Anterior cingulate cortex (tissue), 58 donors: Measurements from ENCODE around the gene RANBP1.

ENCODE experiments used
- DNase-seq, 58 donors: peaks; one replicate each; lab custom pipeline; 2025; lab: John Stamatoyannopoulos, UW

RANBP1 gene

DNA sequence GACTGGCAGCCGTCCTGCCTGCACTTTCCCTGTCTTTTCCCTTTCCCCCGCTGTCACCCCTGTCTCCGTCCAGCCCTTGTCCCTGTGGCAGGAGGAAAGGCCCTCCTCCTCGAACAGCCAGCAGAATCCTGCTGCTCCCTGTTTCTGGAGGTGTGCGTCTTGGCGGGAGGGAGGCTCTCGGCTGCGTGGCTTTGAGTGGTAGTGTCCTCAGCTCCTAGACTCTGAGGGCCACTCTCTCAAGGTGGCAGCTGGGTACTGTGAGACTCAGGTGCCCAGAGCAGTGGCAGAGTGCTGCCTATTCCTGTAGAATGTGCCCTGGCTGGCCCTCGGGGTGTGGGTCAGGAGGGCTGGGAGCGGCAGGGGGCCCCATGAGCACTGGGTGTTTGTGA lies 9.1 kb upstream of the RANBP1 start:
- DNase-seq, result no peak

DNA sequence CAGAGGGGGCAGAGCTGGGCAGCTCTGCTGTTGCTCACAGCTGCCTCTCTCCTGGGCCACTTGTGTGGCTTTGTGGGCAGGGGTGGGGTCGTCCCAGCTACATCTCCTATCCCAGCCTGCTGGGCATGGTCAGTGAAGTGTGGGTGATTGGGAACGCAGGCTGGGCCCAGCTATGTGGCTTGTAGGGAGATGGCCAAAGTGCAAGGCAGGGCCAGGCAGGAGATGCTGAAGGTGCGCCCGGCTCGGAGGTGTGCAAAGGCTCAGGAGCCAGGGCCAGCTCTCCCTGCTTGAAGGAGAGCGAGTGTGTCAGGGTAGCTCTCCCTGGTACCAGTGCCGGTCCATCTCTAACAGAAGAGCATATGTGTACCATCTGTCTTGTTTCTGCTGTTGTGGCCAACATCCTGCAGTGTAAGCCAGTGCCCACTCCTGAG lies 8.4 kb upstream of the RANBP1 start:
- DNase-seq, result no peak

DNA sequence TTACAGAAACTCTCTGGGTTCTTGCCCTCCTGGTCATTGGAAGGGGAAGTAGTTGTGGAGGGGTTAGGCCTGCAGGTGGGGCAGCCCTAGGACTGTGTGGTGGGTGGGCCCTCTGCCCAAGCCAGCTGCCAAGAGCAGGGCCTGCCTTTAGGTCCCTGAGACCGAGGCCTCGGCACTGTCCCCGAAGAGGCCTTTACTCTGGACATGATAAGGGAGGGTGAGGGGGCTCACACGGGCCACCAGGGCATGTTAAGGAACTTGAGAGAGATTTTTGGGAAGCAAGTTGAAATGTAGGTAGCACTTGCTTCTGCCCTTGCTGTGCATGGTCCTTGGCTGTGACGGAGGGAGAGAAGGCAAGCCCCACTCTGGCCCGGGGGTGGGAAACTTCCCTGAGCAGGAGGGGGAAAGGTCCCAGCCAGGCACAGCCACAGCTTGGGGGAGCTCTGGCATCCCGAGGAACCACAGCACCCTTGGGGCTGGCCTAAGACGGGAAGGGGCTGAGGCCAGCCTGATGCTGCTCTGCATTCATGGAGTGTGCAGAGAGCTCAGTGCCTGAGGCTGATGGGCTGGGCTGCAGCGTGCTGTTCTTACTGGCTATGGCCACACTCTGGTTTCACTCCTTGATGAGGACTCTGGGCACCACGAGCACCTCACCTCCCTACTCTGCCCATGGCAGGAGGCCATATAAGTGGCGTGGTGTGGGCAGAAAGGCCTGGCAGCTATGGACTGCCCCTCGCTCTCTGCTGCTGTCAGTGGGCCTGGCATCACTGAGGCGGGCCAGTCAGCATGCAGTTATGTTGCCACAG lies 7.8 kb upstream of the RANBP1 start:
- DNase-seq, result no peak

DNA sequence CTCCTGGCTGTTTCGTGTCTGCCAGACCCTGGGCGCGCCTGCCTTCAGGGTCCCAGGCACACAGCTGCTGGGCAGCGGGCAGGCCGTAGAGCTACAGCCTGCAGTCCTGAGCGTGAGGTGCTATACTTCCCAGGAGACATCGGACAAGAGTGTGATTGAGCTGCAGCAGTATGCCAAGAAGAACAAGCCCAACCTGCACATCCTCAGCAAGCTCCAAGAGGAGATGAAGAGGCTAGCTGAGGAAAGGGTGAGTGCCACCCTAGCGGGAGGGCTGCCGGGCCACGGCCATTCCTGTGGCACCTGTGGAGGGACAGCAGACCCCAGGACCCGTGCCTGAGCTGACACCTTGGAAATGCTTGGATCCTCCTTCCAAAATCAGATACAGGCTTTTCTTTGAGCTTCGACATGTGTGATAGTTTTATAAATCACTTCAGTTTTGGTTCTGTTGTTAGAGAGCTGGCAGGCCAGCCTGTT lies 7.1 kb upstream of the RANBP1 start:
- DNase-seq, result no peak

DNA sequence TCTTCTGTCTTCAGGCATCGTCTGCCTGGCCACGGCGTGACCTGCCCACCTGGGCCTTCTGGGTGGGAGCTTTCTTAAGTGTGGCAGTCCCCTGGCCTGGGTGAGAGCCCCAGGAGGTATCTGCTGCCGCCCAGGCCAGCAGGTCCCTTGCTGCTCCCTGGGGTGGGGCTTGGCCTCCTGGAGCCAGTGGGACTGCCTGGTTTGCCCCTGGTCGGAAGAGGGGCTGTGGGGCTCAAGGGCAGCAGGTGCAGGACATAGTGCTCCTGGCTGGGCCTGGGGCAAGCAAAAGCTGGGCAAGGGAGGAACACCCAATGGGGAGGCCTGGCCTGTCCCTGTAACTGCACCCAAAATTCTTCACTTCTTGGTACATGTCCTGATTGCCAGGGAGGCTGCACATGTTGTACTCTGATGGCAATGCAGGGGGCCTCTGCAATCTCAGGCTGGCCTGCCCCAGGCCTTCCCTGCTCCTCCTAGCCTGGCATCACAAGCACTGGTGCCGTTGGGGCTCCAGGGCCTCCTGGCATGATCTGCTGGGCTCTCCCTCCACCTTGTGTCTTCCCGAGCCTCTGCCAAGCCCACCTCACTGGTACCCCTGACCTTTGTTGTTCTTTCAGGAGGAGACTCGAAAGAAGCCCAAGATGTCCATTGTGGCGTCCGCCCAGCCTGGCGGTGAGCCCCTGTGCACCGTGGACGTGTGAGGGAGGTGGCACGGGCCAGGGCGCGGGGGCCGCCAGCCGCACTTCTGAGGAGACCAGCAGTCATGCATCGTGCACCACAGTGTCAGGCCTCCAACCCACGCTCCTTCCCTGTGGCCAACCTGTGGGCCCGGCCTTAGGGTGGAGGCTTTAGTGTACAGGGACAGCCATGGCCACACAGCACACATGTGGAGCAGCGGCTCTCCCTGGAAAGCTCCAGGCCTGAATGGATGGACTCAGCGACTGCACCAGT lies 6.2 kb upstream of the RANBP1 start:
- no peak for DNase-seq

DNA sequence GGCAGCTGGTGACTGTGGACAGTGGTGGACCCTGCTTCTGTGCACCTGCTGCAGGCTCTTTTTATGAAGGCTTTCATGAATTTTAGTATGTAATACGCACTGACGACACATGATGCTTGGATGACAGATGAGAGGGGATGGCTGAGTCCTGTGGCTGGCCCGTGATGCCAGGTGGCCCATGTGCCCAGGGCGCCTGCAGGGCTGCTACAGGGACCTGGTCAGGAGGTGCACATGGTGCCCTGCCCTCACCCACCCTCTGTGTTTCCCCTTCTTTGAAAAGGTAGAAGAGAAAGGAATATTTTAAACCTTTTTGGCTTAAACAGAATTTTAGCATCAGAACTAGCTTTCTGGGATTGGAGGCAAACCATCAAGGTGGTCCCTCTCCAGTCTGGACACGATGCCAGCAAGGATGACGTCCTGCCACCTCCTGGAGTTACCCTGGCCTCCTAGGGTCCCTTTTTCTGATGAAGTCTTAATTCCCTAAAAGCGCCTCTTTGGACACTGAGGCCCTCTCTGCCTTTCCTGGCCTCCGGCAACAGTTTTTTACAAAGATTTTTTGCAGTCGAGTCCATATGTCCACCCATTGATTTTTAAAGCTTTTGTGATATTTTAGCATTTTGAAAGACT lies 5.4 kb upstream of the RANBP1 start:
- DNase-seq, result no peak

DNA sequence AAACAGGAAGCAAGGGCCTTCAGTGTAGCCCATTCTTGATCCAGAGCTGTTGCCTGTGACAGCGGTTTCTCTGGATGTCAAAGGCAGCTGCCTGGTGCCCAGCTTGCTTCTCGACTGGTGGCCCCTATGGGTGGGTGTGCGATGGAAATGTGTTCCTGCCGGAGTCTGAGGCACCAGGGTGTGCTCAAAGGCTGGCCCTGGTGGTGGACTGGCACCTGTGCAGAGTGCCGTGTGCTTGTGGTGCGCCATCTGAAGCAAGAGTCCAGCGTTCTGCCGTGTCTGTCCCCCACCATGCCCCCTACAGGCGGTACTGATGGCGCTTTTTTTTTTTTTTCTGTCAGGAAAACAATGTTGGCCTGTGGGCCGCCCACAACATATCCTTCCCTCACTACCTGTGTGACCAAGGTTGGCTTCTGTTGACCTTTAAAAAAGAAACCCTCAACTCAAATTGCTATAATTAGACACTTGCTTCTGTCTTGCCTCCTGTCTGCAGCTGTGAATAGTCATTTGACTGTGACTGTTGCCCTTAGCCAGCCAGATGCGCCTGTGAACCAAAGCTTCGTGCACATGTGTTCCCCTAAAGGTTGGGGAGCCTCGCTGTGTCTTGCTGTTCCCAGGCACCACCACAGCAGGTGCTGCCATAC lies 4.7 kb upstream of the RANBP1 start:
- DNase-seq, result no peak

DNA sequence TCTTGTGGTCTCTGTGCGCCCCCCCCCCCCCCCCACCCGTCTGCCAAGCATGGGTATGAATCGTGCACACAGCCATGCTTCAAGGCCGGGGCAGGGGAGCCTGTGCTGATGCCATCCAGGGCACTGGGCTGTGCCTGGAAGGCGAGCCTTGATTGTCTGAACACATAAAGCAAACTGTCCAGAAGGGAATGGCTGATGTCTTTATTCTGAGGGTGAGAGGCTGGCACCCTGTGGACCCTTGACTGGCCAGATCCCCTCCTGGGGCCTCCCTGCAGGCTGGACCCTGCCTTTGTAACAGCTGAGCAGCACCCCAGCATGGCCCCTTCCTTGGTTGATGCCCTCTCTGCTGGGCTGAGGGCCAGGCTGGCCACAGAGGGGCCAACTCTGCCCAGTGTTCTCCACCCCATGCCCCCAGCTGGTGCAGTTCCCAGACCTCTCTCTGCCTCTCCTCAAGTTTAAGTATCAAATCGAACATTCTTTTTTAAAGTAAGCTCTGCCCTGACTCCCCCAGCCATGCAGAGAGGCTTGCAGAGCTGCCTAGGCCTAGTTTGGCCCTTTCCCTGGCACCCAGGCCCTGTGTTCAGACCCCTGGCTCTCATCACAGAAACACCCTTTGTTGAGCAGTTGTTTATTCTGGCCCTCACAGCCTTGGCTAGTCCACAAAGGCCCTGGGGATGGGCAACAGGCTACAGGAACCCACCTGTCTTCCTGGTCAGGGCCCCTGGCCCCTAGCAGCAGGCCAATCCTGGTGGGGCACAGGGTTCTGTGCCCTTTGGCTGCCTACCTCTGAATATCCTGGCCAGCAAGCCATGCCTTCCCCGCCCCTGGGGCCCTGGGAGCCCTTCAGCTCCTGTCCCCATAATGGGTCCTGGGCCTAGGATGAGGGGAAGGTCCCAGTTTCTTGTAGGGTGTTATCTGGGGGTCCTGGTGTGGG lies 3.9 kb upstream of the RANBP1 start:
- peak in 11 of 58 donors; percentile 28 to 67 (median 45) for DNase-seq

DNA sequence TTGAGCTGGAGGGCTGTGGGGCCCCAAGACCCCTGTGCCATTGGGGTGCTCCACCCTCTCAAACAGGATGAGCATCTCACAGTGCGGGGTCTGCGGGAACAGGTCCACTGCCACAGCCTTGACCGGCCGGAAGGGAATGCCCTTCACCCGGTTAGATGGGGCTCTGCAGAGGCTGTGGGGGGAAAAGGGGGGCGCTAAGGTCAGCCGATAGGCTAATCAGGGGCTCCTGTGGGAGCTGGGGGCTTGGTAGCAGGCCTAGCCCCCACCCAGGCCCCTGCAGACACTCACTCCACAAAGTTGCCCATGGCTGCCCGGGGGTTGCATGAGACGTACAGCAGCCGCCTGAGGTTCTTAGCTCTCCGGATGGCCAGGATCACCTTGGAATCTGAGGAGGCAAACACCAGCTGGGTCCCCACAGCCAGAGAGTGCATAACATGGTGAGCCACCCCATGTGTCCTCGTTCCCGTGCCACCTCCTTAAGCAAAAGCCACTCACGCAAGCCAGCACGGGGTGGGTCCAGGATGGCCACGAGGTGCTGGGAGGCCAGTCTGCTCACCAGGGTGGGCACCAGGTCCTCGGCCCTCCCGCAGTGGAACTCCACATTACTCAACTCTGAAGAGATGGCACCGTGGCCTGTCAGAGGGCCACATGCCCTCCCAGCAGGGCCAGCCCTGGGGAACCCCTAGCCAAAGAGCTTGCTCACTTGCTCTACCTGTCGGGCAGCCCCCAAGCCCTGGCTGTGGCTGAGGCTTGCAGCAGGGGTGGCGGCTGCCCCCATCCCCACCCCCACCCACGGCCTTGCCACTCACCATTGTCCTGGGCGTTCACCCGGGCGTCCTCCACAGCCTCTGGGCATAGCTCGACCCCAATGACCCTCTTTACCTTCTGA lies 3.0 kb upstream of the RANBP1 start:
- DNase-seq, result no peak

DNA sequence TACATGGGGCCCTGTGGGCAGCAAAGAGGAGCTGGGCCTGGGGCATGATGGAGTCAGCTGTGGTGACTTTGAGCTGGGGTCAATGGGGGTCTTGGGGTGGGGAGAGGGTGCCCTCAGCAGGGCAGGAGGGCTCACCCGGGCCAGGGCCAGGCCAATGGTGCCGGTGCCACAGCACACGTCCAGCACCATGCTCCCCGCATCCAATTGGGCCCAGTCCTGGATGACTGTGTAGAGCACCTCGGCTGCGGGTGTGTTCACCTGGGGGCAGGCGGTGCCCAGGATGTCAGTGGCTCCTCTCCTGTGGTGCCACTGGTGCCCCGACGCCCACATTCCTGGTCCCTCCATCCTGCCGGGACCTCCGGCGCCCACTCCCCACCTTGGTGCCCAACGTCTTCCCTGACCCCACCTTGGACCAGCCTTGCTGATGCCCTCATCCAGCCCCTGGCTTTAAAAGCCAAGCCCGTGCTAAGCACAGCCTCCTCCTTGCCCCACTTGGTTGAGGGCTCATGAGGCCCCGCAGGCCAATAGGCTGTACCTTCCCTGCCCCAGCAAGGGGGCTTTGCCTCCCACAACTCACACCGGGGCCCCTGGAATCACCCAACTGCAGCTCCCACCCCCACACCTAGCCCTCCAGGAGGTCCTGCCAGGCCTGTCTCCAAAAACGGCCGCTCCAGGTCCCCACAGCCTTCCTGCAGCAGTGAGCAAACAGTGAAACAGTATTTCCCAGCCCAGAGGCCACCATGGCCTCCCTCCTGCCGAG lies 2.2 kb upstream of the RANBP1 start:
- DNase-seq, result no peak

DNA sequence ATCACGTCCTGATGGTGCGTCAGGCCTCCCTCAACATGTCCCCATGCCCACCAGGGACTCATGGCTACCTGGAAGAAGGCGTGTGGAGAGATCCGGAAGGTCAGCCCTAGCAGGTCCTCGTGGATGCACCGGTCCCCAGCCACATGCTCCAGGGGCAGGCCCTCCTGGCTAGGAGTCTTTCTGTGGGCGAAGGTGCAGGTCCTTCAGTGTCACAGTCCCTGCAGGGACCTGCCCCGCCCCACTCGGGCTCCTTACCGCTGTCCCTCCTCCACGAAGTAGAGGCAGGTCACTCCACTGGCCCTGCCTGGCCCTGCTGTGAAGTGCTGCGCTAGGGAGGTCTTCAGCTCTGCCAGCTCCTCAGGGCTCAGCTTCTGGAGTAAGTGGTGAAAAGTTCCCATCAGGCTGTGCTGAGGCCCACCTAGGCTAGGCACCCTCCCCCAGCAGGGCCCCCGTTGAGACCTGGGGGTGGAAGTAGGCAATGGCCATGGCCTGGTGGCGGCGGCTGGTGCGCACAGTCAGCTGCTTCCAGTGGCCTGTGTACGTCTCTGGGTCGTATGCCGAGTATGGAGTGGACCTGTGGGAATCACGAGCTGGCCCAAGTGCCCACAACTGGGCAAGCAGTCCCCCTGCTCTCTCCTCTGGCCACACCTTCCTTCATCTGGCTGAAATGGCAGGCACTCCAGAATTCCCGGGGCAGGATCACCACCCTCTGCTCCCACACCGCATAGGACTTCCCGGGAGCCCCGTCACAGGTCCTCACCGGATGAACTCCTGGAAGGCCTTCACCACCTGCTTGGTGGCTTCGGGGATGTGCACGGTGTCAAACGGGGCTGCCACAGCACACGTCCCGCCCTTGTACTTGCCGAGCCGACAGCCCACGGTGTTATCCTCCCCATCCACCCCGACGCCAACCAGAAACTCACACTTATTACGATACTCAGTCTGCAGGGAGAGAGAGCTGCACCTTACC lies 1.1 kb upstream of the RANBP1 start:
- no peak for DNase-seq

DNA sequence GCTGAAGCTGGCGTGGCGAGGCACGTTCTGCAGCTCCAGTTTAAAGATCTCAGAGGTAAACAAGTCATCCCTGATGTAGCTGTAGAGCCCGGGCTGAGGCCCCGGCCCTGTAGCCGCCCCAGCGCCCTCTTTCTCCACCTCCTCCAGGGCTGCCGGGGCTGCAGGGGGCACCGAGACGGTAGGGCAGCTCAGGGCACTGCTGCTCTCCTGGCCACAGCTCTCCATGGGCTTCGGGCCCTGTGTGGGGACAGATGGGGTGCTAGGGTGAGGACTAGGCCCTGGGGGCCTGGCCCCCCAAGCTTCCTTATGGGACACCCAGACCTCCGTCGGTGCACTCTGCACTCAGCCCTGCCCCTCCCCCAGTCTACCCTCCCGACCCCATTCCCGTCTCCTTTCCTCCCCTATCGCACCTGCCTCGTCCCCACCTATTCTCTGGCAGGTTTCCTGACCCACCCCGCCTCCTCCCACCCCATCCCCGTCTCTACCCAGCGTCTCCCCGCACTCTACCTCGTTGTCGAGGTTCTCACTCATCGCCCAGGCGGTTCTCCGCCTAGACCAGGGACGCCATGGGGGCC lies 559 bp downstream of the RANBP1 start:
- DNase-seq, result no peak

DNA sequence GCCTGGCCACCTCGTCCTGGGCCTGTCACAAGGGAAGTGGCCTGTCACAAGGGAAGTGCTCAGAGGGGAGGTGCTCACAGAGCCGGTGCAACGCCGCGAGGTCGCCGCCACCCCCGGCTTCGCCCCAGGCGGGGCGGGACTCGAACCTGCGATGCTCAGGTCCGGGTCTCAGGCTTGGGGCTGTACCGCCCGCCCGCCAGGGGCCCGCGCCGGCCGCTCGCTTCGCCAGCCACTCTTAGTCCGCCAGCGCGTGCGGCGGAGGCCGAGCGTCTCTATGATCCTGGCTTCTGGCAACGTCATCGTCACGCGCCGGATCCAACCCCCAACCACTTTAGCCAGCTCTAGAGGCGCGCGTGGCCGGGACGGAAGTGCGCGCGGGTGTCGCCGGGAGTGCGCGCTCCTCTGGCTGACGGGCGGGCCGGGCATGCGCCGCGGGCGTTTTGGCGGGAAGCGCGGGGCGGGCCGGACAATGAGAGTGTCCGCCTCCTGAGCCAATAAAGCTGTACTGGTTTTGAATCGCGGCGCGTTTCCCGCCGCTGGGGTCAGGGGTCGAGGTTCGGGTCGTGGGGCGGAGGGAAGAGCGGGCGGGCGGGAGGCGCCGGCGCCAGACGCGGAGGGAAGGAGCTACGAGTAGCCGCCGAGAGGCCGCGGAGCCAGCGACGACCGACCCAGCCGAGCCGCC lies 1.2 kb downstream of the RANBP1 start, which contains the start of gene TRMT2A:
TRMT2A (minus strand) TSS at position 276 of the 682 bp plus-strand sequence. CDS start 320 bp downstream, outside the sequence.
- peak; percentile 78 to 100 (median 96) for DNase-seq

DNA sequence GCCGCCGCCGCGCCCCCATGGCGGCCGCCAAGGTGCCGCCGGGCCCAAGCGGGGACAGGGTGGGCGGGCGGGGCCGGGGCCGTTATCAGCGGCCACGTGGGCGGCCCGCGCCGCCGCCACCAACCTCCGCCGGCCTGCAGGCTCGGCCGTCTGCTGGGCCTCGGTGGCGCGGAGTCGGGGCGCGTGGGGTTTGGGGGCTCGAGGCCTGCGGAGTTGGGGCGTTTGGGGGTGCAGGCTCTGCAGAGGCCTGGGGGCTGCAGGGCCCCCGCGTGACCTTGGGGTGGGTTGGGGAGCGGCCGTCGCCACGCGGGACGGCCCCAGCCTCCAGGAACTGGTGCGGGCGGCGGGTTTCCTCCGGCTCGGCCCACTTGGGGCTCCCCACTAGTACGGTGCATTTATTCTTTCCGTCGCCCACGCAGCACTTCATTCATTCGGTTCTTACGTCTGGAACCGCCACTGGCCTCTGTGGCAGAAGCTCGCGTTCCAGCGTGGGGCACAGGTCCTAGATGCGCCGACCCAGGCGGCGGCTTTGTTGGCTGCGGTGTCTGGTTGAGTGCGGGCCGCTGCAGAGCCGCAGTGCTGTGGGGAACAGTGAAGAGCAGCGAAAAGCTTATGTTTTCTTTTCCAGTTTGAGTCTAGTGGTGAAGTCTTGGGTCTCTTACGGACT lies 1.9 kb downstream of the RANBP1 start:
- peak in 1 of 58 donors; percentile 62 for DNase-seq
